Endodermal cell (in vitro differentiated cells): Measurements from ENCODE around the gene TRAIP. TPM values are rescaled to one million over a fixed set of nuclear protein-coding genes. Genes with fewer than 3 reads are reported as not detected.

Experiments used
- DNase-seq: peaks from one replicate; pipeline ENCODE4 v3.0.0-alpha.2; 2017
- H3K27ac ChIP-seq: 2 replicates; pipeline ENCODE4 v1.5.1; 2013; ENCODE audit warnings: mild to moderate bottlenecking, low read depth, low read length, moderate library complexity
- H3K27me3 ChIP-seq: 2 replicates; pipeline ENCODE4 v1.6.1; 2013; ENCODE audit warnings: mild to moderate bottlenecking, low read length, moderate library complexity; ENCODE audit not compliant: insufficient read depth, control insufficient read depth, poor library complexity, severe bottlenecking
- H3K36me3 ChIP-seq: 2 replicates; pipeline ENCODE4 v1.7.0; 2013; ENCODE audit warnings: mild to moderate bottlenecking, low read length, moderate library complexity; ENCODE audit not compliant: control insufficient read depth, insufficient read depth
- H3K4me1 ChIP-seq: one replicate; pipeline ENCODE4 v1.7.0; 2013; ENCODE audit warnings: low read length; ENCODE audit not compliant: control insufficient read depth, insufficient read depth
- H3K4me3 ChIP-seq: 2 replicates; pipeline ENCODE4 v1.5.1; 2013; ENCODE audit warnings: mild to moderate bottlenecking, low read length, moderate library complexity
- H3K9ac ChIP-seq: 2 replicates; pipeline ENCODE4 v1.6.1; 2013; ENCODE audit warnings: mild to moderate bottlenecking, low read length, moderate library complexity; ENCODE audit not compliant: poor library complexity, severe bottlenecking; ENCODE audit errors: extremely low read depth
- H3K9me3 ChIP-seq: 2 replicates; pipeline ENCODE4 v1.6.1; 2013; ENCODE audit warnings: mild to moderate bottlenecking, low read length, moderate library complexity; ENCODE audit not compliant: control insufficient read depth
- H3K27ac Mint-ChIP-seq: 2 replicates; pipeline ENCODE4 v1.8.0; 2020; ENCODE audit warnings: mixed read lengths
- H3K27me3 Mint-ChIP-seq: 2 replicates; pipeline ENCODE4 v1.8.0; 2021; ENCODE audit warnings: mild to moderate bottlenecking, mixed read lengths; ENCODE audit not compliant: insufficient read depth
- H3K36me3 Mint-ChIP-seq: 2 replicates; pipeline ENCODE4 v1.8.0; 2020; ENCODE audit warnings: low read depth, mixed read lengths
- H3K4me1 Mint-ChIP-seq: 2 replicates; pipeline ENCODE4 v1.8.0; 2020; ENCODE audit warnings: mixed read lengths
- H3K4me3 Mint-ChIP-seq: 2 replicates; pipeline ENCODE4 v1.8.0; 2020; ENCODE audit warnings: mild to moderate bottlenecking, moderate library complexity, mixed read lengths
- H3K9me3 Mint-ChIP-seq: 2 replicates; pipeline ENCODE4 v1.8.0; 2020; ENCODE audit warnings: mild to moderate bottlenecking, mixed read lengths
- CTCF ChIP-seq: fragments of 200-600 bp; sonication (generic); conservative IDR thresholded peaks from 2 replicates; pipeline ENCODE4 v1.5.0; 2021; ENCODE audit warnings: antibody characterized with exemption, mild to moderate bottlenecking
- WGBS, 2 experiments: methylation state at CpG; one replicate each; pipeline versions ENCODE4 v1.1.5 to v1.1.7; 2013; ENCODE audit warnings: missing lambda C conversion rate in 2 of 2, mixed read lengths in 1 of 2; ENCODE audit not compliant: insufficient coverage in 1 of 2, insufficient read length in 1 of 2; 5-methylcytosine and 5-hydroxymethylcytosine counted together
- total RNA-seq, 2 donors: library from RNA; stranded (reverse); fragmentation: NEBNext Ultra II Directional in 1 of 2; extraction: Animal tissue kit (Norgen Biotek cat#: 25700) in 1 of 2; gene quantifications; 2 replicates in 1 of 2; 3 replicates in 1 of 2; pipeline ENCODE4 v1.2.1, GENCODE V29; 2021

TRAIP gene
- total RNA-seq, 2 donors from 2014 or later = 22.3 to 32.8 TPM

DNA sequence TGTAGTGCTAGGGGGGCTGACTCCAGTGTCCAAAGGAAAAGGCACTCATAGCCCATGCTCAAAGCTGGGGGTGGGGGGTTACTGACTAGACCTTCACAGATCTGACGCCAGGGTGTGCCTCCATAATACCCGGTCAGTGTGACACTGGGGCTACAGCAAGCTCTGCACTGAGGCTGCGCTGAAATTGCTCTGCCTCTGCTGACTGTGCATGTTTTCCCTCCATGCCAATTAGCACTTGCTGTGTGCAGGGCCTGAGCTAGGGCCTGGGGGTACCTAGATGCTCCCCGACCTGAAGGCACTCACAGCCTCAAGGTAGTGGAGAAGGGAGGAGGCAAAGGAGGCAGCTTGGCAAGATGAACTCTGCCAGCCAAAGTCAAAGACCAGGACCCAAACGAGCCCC, 8.1 kb upstream of the TRAIP start:
- no peak for TF ChIP-seq CTCF
- Mint-ChIP-seq H3K27me3 (peaks cover 16% of the 10 kb centered on the region), H3K36me3 (no peaks in the 10 kb centered on the region), H3K9me3 (no peaks in the 10 kb centered on the region), H3K27ac (no peak overlapping the region), H3K4me3 (no peak overlapping the region), H3K4me1 (no peaks in the 10 kb centered on the region)
- Histone ChIP-seq H3K4me3 (no peak overlapping the region), H3K36me3 (no peaks in the 10 kb centered on the region), H3K9me3 (no peaks in the 10 kb centered on the region), H3K9ac (no peak overlapping the region), H3K4me1 (no peaks in the 10 kb centered on the region), H3K27ac (no peak overlapping the region), H3K27me3 (peaks cover 18% of the 10 kb centered on the region)
- DNase-seq = no peak
- WGBS, 2 experiments = 80 to 82% methylated on average over 4 to 5 of the region's 5 CpGs

DNA sequence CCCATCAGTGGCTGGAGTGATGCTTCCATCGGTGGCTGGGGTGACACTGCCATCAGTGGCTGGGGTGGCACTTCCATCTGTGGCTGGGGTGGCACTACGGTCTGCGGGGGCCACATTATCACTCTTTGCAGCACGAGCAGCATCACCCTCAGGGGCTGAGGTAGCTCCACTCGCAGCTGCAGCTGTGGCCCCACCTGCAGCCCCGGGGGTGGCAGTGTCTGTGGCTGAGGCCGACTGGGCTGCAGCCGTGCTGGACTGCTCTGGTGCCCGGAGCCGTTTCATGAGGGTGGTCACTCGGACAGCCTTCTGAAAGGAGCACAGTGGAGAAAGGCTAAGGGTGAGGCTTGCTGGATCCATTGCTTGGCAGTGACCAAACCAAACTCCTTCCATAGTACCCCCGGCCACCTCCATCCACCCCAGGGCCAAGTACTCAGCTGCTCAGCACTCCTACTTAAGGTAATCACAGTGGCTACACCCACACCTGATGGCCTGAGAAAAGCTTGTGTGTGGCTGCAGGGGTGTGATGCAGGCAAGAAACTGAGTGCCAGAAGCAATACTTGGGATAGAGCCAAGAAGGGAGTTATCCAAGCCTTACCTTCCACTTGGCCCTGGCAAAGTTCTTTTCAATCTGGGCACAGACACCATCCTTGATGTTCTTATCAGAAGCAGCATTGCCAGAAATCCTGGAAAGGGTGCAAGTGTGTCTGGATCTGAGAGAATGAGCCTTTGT, 3.4 kb upstream of the TRAIP start:
- no peak for TF ChIP-seq CTCF
- H3K4me3 ChIP-seq = no peak overlapping the region
- H3K9me3 Mint-ChIP-seq = no peaks in the 10 kb centered on the region
- H3K9me3 ChIP-seq = no peaks in the 10 kb centered on the region
- 90 to 100% methylated on average over 4 to 12 of the region's 12 CpGs for WGBS, 2 experiments
- no peaks in the 10 kb centered on the region for H3K36me3 ChIP-seq
- no peak for DNase-seq
- H3K27ac ChIP-seq = no peak overlapping the region
- H3K27ac Mint-ChIP-seq = no peak overlapping the region
- H3K4me1 ChIP-seq = no peaks in the 10 kb centered on the region
- no peaks in the 10 kb centered on the region for H3K36me3 Mint-ChIP-seq
- H3K27me3 ChIP-seq = no peaks in the 10 kb centered on the region
- H3K4me1 Mint-ChIP-seq = peaks cover 3% of the 10 kb centered on the region
- no peak overlapping the region for H3K9ac ChIP-seq
- H3K27me3 Mint-ChIP-seq = no peaks in the 10 kb centered on the region
- H3K4me3 Mint-ChIP-seq = no peak overlapping the region

- no peak overlapping the region for H3K27ac ChIP-seq
- Mint-ChIP-seq H3K27ac (no peak overlapping the region), H3K9me3 (no peaks in the 10 kb centered on the region), H3K4me3 (peak overlapping the region; percentile 88), H3K36me3 (peaks cover 11% of the 10 kb centered on the region), H3K4me1 (peaks cover 3% of the 10 kb centered on the region), H3K27me3 (no peaks in the 10 kb centered on the region)
- H3K4me3 ChIP-seq = peak overlapping the region; percentile 95
- WGBS, 2 experiments = 72 to 73% methylated on average over 3 to 5 of the region's 5 CpGs
- no peak for TF ChIP-seq CTCF
- H3K4me1 ChIP-seq = no peaks in the 10 kb centered on the region
- H3K27me3 ChIP-seq = no peaks in the 10 kb centered on the region
- H3K9ac ChIP-seq = peak overlapping the region; percentile 69
- H3K36me3 ChIP-seq = no peaks in the 10 kb centered on the region
- no peak for DNase-seq
- H3K9me3 ChIP-seq = no peaks in the 10 kb centered on the region
Measured at GRCh38 chr3:49855662-49856061, 702 bp downstream of the TRAIP start.
